SK-N-SH (cell line): ENCODE results near the gene CTSF. TPM values are rescaled to one million over a fixed set of nuclear protein-coding genes. Genes with fewer than 3 reads are reported as not detected.
"Not testable (repeated sequence)": the region's sequence is repeated elsewhere in the genome, so short reads cannot be mapped to it uniquely, and the experiment has no call there.

Source experiments
- CTCF ChIA-PET: fragments of 300-600, 350-600 bp; formaldehyde crosslinking; extraction: SDS; loops from one replicate; lab custom pipeline; 2021; lab: Yijun Ruan, JAX
- POLR2A ChIA-PET: fragments of 350-600 bp; sonication (Branson Sonifier 250); formaldehyde crosslinking; extraction: SDS; loops from one replicate; lab custom pipeline; 2020; ENCODE audit warnings: antibody characterized with exemption, inconsistent platforms; lab: Yijun Ruan, JAX
- DNase-seq: peaks from one replicate; pipeline ENCODE4 v3.0.0; 2012
- H2AFZ ChIP-seq: fragments of 200-600 bp; sonication (generic); 2 replicates; pipeline ENCODE4 v1.8.1; 2016; ENCODE audit warnings: antibody characterized with exemption, mild to moderate bottlenecking, low read depth
- H3F3A ChIP-seq: fragments of 200-600 bp; sonication (generic); replicated peaks from 2 replicates; pipeline ENCODE3; 2016; ENCODE audit warnings: antibody characterized with exemption, mild to moderate bottlenecking; ENCODE audit not compliant: insufficient read depth
- H3K27ac ChIP-seq, 2 experiments: fragments of 200-500 bp in 1 of 2; fragments of 200-600 bp in 1 of 2; sonication (Bioruptor generic) in 1 of 2; sonication (generic), shearing (Covaris generic) in 1 of 2; 2 replicates each; pipeline versions ENCODE4 v1.5.1 to v1.6.1; 2014 to 2016; ENCODE audit warnings: low read depth in 2 of 2, inconsistent platforms in 1 of 2, low read length in 1 of 2, mild to moderate bottlenecking in 1 of 2, mixed read lengths in 1 of 2
- H3K27me3 ChIP-seq: fragments of 200-600 bp; sonication (generic), shearing (Covaris generic); 2 replicates; pipeline ENCODE4 v1.6.1; 2016; ENCODE audit warnings: mixed run types; ENCODE audit not compliant: insufficient read depth
- H3K36me3 ChIP-seq, 2 experiments: fragments of 200-500 bp in 1 of 2; fragments of 200-600 bp in 1 of 2; sonication (Bioruptor generic) in 1 of 2; sonication (generic) in 1 of 2; replicated peaks in 1 of 2; 2 replicates each; pipeline versions ENCODE3 to v1.5.1; 2014 to 2016; ENCODE audit warnings: low read length in 1 of 2, mild to moderate bottlenecking in 1 of 2; ENCODE audit not compliant: insufficient read depth in 2 of 2, control insufficient read depth in 1 of 2
- H3K4me1 ChIP-seq, 2 experiments: fragments of 200-500 bp in 1 of 2; fragments of 200-600 bp in 1 of 2; sonication (Bioruptor generic) in 1 of 2; sonication (generic), shearing (Covaris generic) in 1 of 2; 2 replicates each; pipeline versions ENCODE4 v1.5.1 to v1.6.1; 2014 to 2016; ENCODE audit warnings: low read depth in 1 of 2, low read length in 1 of 2, mixed run types in 1 of 2; ENCODE audit not compliant: insufficient read depth in 2 of 2, control insufficient read depth in 1 of 2
- H3K4me2 ChIP-seq: fragments of 200-600 bp; sonication (generic), shearing (Covaris generic); 2 replicates; pipeline ENCODE4 v1.6.1; 2017; ENCODE audit warnings: mixed run types
- H3K4me3 ChIP-seq, 2 experiments: fragments of 200-500 bp in 1 of 2; fragments of 200-600 bp in 1 of 2; sonication (Bioruptor generic) in 1 of 2; sonication (generic), shearing (Covaris generic) in 1 of 2; 2 replicates each; pipeline versions ENCODE4 v1.5.1 to v1.8.1; 2014 to 2016; ENCODE audit warnings: low read depth in 2 of 2, inconsistent platforms in 1 of 2, low read length in 1 of 2, mild to moderate bottlenecking in 1 of 2, mixed read lengths in 1 of 2, moderate library complexity in 1 of 2
- H3K79me2 ChIP-seq: fragments of 200-600 bp; sonication (generic); 2 replicates; pipeline ENCODE4 v1.8.1; 2017; ENCODE audit warnings: mild to moderate bottlenecking; ENCODE audit not compliant: insufficient read depth
- H3K9ac ChIP-seq: fragments of 200-600 bp; sonication (generic); 2 replicates; pipeline ENCODE4 v1.6.1; 2017; ENCODE audit warnings: mixed run types
- H3K9me2 ChIP-seq: fragments of 200-600 bp; sonication (generic); 2 replicates; pipeline ENCODE4 v1.6.1; 2017; ENCODE audit warnings: mixed run types
- H3K9me3 ChIP-seq: fragments of 200-600 bp; sonication (generic); 2 replicates; pipeline ENCODE4 v1.6.1; 2017; ENCODE audit warnings: mixed run types, mild to moderate bottlenecking, moderate library complexity
- H4K20me1 ChIP-seq: fragments of 200-600 bp; sonication (generic); 2 replicates; pipeline ENCODE4 v1.6.1; 2017; ENCODE audit warnings: mild to moderate bottlenecking, mixed run types; ENCODE audit not compliant: insufficient read depth
- ELF1 ChIP-seq: IDR thresholded peaks from 2 replicates; pipeline ENCODE4 v1.4.0; 2012
- EP300 ChIP-seq, 2 experiments: IDR thresholded peaks; 2 replicates each; pipeline versions ENCODE4 v1.4.0 to v1.6.1; 2012; ENCODE audit warnings: borderline replicate concordance in 1 of 2, low read depth in 1 of 2, low read length in 1 of 2
- EZH2phosphoT487 ChIP-seq: fragments of 200-600 bp; sonication (generic); IDR thresholded peaks from 2 replicates; pipeline ENCODE4 v1.6.1; 2017; ENCODE audit warnings: low read depth, mixed run types, mild to moderate bottlenecking, antibody characterized with exemption, moderate library complexity, borderline replicate concordance
- FOXJ3 ChIP-seq: sonication (generic); formaldehyde crosslinking; IDR thresholded peaks from 2 replicates; pipeline ENCODE4 v1.5.1; 2020; ENCODE audit warnings: mild to moderate bottlenecking, missing genetic modification reagents
- FOXM1 ChIP-seq: IDR thresholded peaks from 2 replicates; pipeline ENCODE4 v1.4.0; 2012; ENCODE audit warnings: low read depth, mild to moderate bottlenecking
- GABPA ChIP-seq: IDR thresholded peaks from 2 replicates; pipeline ENCODE4 v1.4.0; 2012; ENCODE audit warnings: low read depth, mild to moderate bottlenecking
- MXI1 ChIP-seq: IDR thresholded peaks from 2 replicates; pipeline ENCODE4 v1.6.1; 2012; ENCODE audit warnings: mild to moderate bottlenecking, low read depth, low read length, improper control_type of control experiment
- NFIC ChIP-seq: IDR thresholded peaks from 2 replicates; pipeline ENCODE4 v1.4.0; 2012; ENCODE audit warnings: borderline replicate concordance
- POLR2AphosphoS5 ChIP-seq: IDR thresholded peaks from 2 replicates; pipeline ENCODE4 v1.6.1; 2012; ENCODE audit warnings: low read depth, low read length
- RAD21 ChIP-seq: IDR thresholded peaks from 2 replicates; pipeline ENCODE4 v1.6.1; 2012; ENCODE audit warnings: mild to moderate bottlenecking, low read length
- RCOR1 ChIP-seq: fragments of 150-350 bp; IDR thresholded peaks from 2 replicates; pipeline ENCODE4 v1.6.1; 2017; ENCODE audit warnings: antibody characterized with exemption, low read length
- TCF12 ChIP-seq: IDR thresholded peaks from 2 replicates; pipeline ENCODE4 v1.4.0; 2012
- TEAD4 ChIP-seq: IDR thresholded peaks from 2 replicates; pipeline ENCODE4 v1.4.0; 2012; ENCODE audit warnings: mild to moderate bottlenecking, borderline replicate concordance; ENCODE audit not compliant: insufficient read depth
- WGBS: methylation state at CpG from one replicate; pipeline ENCODE4 v1.1.6; 2017; ENCODE audit warnings: low lambda C conversion rate; 5-methylcytosine and 5-hydroxymethylcytosine counted together
- polyA plus RNA-seq, 3 experiments: library from polyadenylated mRNA; depleted of rRNA; stranded (reverse); fragments of >200 nt; gene quantifications; 2 replicates each; pipeline ENCODE4 v1.2.3, GENCODE V29; 2012
- TF ChIP-seq, protein P1 (sequence below): IDR thresholded peaks from 2 replicates; pipeline ENCODE4 v1.6.1; 2012; ENCODE audit warnings: mild to moderate bottlenecking, low read depth, low read length, moderate library complexity
- TF ChIP-seq, protein P2 (sequence below): fragments of 150-350 bp; IDR thresholded peaks from 2 replicates; pipeline ENCODE4 v1.6.1; 2017; ENCODE audit warnings: antibody characterized with exemption, low read length, low read depth, borderline replicate concordance
- TF ChIP-seq, protein P3 (sequence below): IDR thresholded peaks from 2 replicates; pipeline ENCODE4; 2012
- TF ChIP-seq, protein P4 (sequence below): IDR thresholded peaks from 2 replicates; pipeline ENCODE4 v1.4.0; 2012; ENCODE audit warnings: low read depth

Gene CTSF
- polyA plus RNA-seq, 1 of the 3 experiments (the other 2 are of a cell fraction): 57.2 TPM

DNA sequence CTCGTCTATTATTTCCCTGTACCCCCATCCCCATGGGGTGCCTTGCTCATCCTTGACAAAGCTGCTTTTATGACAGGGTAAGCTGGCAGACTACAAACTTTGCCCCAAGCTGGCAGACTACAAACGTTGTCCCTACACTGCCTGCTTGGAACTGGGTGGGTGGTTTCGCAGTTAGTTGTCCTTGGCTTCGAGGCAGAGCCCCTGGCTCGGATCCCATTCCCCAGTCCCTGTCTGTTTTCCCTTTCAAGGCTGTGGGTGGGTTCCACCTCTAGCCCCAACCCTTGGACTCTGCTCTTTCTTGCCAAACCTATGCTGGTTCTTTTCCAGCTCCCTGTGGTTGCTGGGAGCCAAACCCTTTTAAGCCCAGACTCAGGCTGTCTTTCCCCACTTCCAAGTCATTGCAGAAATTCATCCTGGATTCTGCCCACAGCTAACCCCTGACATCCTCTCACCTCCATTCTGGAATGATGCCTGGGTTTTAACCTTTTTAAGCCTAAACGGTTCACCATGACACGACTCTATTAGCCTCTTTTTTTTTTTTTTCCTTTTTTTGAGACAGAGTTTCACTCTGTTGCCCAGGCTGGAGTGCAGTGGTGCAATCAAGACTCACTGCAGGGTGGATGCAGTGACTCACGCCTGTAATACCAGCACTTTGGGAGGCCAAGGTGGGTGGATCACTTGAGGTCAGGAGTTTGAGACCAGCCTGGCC, 38.9 kb upstream of the CTSF start:
- Histone ChIP-seq H3K4me3 (no peak overlapping the region), H3K9ac (no peak overlapping the region), H2AFZ (no peak overlapping the region), H3F3A (no peaks in the 10 kb centered on the region), H4K20me1 (no peaks in the 10 kb centered on the region), H3K4me1 (no peaks in the 10 kb centered on the region; a peak in 1 of 4 replicates), H3K79me2 (no peaks in the 10 kb centered on the region), H3K9me2 (no peaks in the 10 kb centered on the region), H3K27me3 (no peaks in the 10 kb centered on the region), H3K4me2 (no peak overlapping the region), H3K27ac (no peak overlapping the region), H3K36me3 (peaks cover 0 to 17% of the 10 kb centered on the region in 2 experiments)
- no peak for DNase-seq
- 59% methylated on average over 8 of the region's 8 CpGs for WGBS
- POLR2A ChIA-PET: interaction anchor here (0.6 to 1.1 kb wide), 3 partner anchors 9 to 1561 kb away, joined by 3 read pairs; partner anchors contain the start of genes RBM14 and RBM4
- CTCF ChIA-PET: interaction anchor here (0.6 to 1.9 kb wide), 2 partner anchors 28 to 44 kb away, joined by 3 to 6 read pairs; no protein-coding TSS in a partner anchor
- TF ChIP-seq, protein P1, sequence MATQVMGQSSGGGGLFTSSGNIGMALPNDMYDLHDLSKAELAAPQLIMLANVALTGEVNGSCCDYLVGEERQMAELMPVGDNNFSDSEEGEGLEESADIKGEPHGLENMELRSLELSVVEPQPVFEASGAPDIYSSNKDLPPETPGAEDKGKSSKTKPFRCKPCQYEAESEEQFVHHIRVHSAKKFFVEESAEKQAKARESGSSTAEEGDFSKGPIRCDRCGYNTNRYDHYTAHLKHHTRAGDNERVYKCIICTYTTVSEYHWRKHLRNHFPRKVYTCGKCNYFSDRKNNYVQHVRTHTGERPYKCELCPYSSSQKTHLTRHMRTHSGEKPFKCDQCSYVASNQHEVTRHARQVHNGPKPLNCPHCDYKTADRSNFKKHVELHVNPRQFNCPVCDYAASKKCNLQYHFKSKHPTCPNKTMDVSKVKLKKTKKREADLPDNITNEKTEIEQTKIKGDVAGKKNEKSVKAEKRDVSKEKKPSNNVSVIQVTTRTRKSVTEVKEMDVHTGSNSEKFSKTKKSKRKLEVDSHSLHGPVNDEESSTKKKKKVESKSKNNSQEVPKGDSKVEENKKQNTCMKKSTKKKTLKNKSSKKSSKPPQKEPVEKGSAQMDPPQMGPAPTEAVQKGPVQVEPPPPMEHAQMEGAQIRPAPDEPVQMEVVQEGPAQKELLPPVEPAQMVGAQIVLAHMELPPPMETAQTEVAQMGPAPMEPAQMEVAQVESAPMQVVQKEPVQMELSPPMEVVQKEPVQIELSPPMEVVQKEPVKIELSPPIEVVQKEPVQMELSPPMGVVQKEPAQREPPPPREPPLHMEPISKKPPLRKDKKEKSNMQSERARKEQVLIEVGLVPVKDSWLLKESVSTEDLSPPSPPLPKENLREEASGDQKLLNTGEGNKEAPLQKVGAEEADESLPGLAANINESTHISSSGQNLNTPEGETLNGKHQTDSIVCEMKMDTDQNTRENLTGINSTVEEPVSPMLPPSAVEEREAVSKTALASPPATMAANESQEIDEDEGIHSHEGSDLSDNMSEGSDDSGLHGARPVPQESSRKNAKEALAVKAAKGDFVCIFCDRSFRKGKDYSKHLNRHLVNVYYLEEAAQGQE: no peak
- TF ChIP-seq FOXJ3 (CRISPR knock-in tag): no peak
- no peak for TF ChIP-seq NFIC
- TF ChIP-seq, protein P2, sequence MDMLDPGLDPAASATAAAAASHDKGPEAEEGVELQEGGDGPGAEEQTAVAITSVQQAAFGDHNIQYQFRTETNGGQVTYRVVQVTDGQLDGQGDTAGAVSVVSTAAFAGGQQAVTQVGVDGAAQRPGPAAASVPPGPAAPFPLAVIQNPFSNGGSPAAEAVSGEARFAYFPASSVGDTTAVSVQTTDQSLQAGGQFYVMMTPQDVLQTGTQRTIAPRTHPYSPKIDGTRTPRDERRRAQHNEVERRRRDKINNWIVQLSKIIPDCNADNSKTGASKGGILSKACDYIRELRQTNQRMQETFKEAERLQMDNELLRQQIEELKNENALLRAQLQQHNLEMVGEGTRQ: no peak
- no peak for TF ChIP-seq TCF12
- TF ChIP-seq RCOR1: no peak
- no peak for TF ChIP-seq FOXM1
- TF ChIP-seq EP300 (IDR thresholded peaks at IDR 0.05; ENCODE audit: borderline replicate concordance in 1 of 2, low read depth in 1 of 2, low read length in 1 of 2): no peak
- TF ChIP-seq, protein P3, sequence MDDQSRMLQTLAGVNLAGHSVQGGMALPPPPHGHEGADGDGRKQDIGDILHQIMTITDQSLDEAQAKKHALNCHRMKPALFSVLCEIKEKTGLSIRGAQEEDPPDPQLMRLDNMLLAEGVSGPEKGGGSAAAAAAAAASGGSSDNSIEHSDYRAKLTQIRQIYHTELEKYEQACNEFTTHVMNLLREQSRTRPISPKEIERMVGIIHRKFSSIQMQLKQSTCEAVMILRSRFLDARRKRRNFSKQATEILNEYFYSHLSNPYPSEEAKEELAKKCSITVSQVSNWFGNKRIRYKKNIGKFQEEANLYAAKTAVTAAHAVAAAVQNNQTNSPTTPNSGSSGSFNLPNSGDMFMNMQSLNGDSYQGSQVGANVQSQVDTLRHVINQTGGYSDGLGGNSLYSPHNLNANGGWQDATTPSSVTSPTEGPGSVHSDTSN: no peak
- no peak for TF ChIP-seq ELF1
- TF ChIP-seq GABPA: no peak
- no peak for TF ChIP-seq TEAD4
- TF ChIP-seq, protein P4, sequence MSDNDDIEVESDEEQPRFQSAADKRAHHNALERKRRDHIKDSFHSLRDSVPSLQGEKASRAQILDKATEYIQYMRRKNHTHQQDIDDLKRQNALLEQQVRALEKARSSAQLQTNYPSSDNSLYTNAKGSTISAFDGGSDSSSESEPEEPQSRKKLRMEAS: no peak
- no peak for TF ChIP-seq RAD21
- no peak for TF ChIP-seq EZH2phosphoT487
- TF ChIP-seq POLR2AphosphoS5: no peak
- TF ChIP-seq MXI1: no peak
- TF ChIP-seq, all 33 proteins: peak for 0
- H3K9me3 ChIP-seq: no peaks in the 10 kb centered on the region

- peaks cover 0 to 17% of the 10 kb centered on the region in 2 experiments for H3K36me3 ChIP-seq
- ChIA-PET POLR2A (interaction anchor here (1.1 kb wide), 1 partner anchor 10 kb away, joined by 3 read pairs; the partner anchor contains the start of gene RBM14), CTCF (interaction anchor here (0.6 to 1.9 kb wide), 4 partner anchors 14 to 72 kb away, joined by 3 to 8 read pairs (median 5); no protein-coding TSS in a partner anchor)
- H3F3A ChIP-seq, H2AFZ ChIP-seq, H3K27ac ChIP-seq, H4K20me1 ChIP-seq, H3K9me2 ChIP-seq, H3K9ac ChIP-seq, DNase-seq, H3K27me3 ChIP-seq, H3K4me1 ChIP-seq, H3K79me2 ChIP-seq, H3K9me3 ChIP-seq, H3K4me3 ChIP-seq, H3K4me2 ChIP-seq: not testable (repeated sequence)
- WGBS: 95% methylated on average over 3 of the region's 3 CpGs
These were observed 38.2 kb upstream of the CTSF start for GRCh38 chr11:66606608-66607007.
